GM12878 (cell line): Measurements from ENCODE around the gene CTIF. TPM values are rescaled to one million over a fixed set of nuclear protein-coding genes. Genes with fewer than 3 reads are reported as not detected.
A peak's percentile ranks its signal among the peaks of the same experiment; 100 is the strongest.

ENCODE experiments used
- CBFB ChIP-seq: IDR thresholded peaks from 2 replicates; pipeline ENCODE4 v1.6.1; 2016; ENCODE audit warnings: antibody characterized with exemption, low read depth
- CBX3 ChIP-seq: fragments of 200-600 bp; sonication (generic); IDR thresholded peaks from 2 replicates; pipeline ENCODE4 v1.6.1; 2016; ENCODE audit warnings: low read depth, borderline replicate concordance
- CHD2 ChIP-seq: IDR thresholded peaks from 2 replicates; pipeline ENCODE4 v1.6.1; 2011; ENCODE audit warnings: low read depth, low read length, improper control_type of control experiment, borderline replicate concordance
- ETV6 ChIP-seq, 2 experiments: fragments of 450-650 bp in 1 of 2; IDR thresholded peaks in 1 of 2; conservative IDR thresholded peaks in 1 of 2; 2 replicates each; pipeline ENCODE4 v1.6.1; 2014; ENCODE audit warnings: antibody characterized with exemption in 1 of 2, borderline replicate concordance in 1 of 2, low read depth in 1 of 2, mild to moderate bottlenecking in 1 of 2, moderate library complexity in 1 of 2
- HDGF ChIP-seq: fragments of 450-650 bp; IDR thresholded peaks from 2 replicates; pipeline ENCODE4 v1.6.1; 2016; ENCODE audit warnings: antibody characterized with exemption
- IKZF1 ChIP-seq: fragments of 450-650 bp; conservative IDR thresholded peaks from 2 replicates; pipeline ENCODE4 v1.6.1; 2017; ENCODE audit warnings: antibody characterized with exemption, mild to moderate bottlenecking
- KLF5 ChIP-seq: fragments of 450-650 bp; IDR thresholded peaks from 2 replicates; pipeline ENCODE4 v1.6.1; 2014; ENCODE audit warnings: mild to moderate bottlenecking; ENCODE audit not compliant: partially characterized antibody
- MYB ChIP-seq: fragments of 150-350 bp; IDR thresholded peaks from 2 replicates; pipeline ENCODE4 v1.6.1; 2014; ENCODE audit warnings: mild to moderate bottlenecking, low read depth, low read length, borderline replicate concordance
- PAX5 ChIP-seq: IDR thresholded peaks from 2 replicates; pipeline ENCODE4 v1.6.1; 2011; ENCODE audit warnings: low read depth, low read length, borderline replicate concordance
- PBX3 ChIP-seq: IDR thresholded peaks from 2 replicates; pipeline ENCODE4 v1.6.1; 2011; ENCODE audit warnings: mild to moderate bottlenecking, low read depth, low read length, moderate library complexity; ENCODE audit not compliant: insufficient replicate concordance
- PRDM15 ChIP-seq: fragments of 450-650 bp; formaldehyde crosslinking; IDR thresholded peaks from 2 replicates; pipeline ENCODE4 v1.4.0; 2020; ENCODE audit warnings: mild to moderate bottlenecking, moderate library complexity
- RFX5 ChIP-seq: IDR thresholded peaks from 2 replicates; pipeline ENCODE4 v1.6.1; 2011; ENCODE audit warnings: low read depth, low read length, improper control_type of control experiment
- SIN3A ChIP-seq: IDR thresholded peaks from 2 replicates; pipeline ENCODE4 v1.6.1; 2012; ENCODE audit warnings: low read depth, low read length, improper control_type of control experiment
- SIX5 ChIP-seq: IDR thresholded peaks from 2 replicates; pipeline ENCODE4 v1.6.1; 2011; ENCODE audit warnings: mild to moderate bottlenecking, low read depth, low read length, moderate library complexity; ENCODE audit not compliant: severe bottlenecking
- SMARCA5 ChIP-seq: fragments of 450-650 bp; IDR thresholded peaks from 2 replicates; pipeline ENCODE4 v1.6.1; 2017; ENCODE audit warnings: mild to moderate bottlenecking
- SMC3 ChIP-seq: IDR thresholded peaks from 2 replicates; pipeline ENCODE4 v1.6.1; 2011; ENCODE audit warnings: low read length, improper control_type of control experiment, borderline replicate concordance
- SRF ChIP-seq, 2 experiments: IDR thresholded peaks; 2 replicates each; pipeline ENCODE4 v1.6.1; 2011; ENCODE audit warnings: low read depth in 2 of 2, low read length in 2 of 2, mild to moderate bottlenecking in 1 of 2, moderate library complexity in 1 of 2
- TCF12 ChIP-seq: IDR thresholded peaks from 2 replicates; pipeline ENCODE4 v1.6.1; 2011; ENCODE audit warnings: low read depth, mild to moderate bottlenecking, low read length
- TCF7 ChIP-seq: IDR thresholded peaks from 2 replicates; pipeline ENCODE4 v1.6.1; 2014; ENCODE audit warnings: antibody characterized with exemption, borderline replicate concordance
- YY1 ChIP-seq: IDR thresholded peaks from 2 replicates; pipeline ENCODE4 v1.6.1; 2011; ENCODE audit warnings: low read depth, mild to moderate bottlenecking, low read length
- ZBED1 ChIP-seq: IDR thresholded peaks from 2 replicates; pipeline ENCODE4 v1.6.1; 2016; ENCODE audit warnings: borderline replicate concordance
- ZNF274 ChIP-seq: IDR thresholded peaks from one replicate; pipeline ENCODE4 v1.8.0; 2011; ENCODE audit not compliant: insufficient read length, insufficient read depth
- ZNF592 ChIP-seq: fragments of 450-650 bp; IDR thresholded peaks from 2 replicates; pipeline ENCODE4 v1.6.1; 2017; ENCODE audit warnings: mild to moderate bottlenecking, moderate library complexity
- polyA plus RNA-seq, 11 experiments: library from polyadenylated mRNA; depleted of rRNA in 4 of 11; unstranded in 6 of 11; stranded (reverse) in 5 of 11; fragments of >200 nt; fragmentation: Nextera tagmentation in 4 of 11; fragmentation: Illumina TruSeq in 1 of 11; extraction: Ambion mirVana in 4 of 11; extraction: Trizol in 1 of 11; gene quantifications; 1 replicate in 1 of 11; 2 replicates in 10 of 11; pipeline versions ENCODE4 v1.2.1 to v1.2.3, GENCODE V29; 2011 to 2016; ENCODE audit warnings: inconsistent platforms in 2 of 11, missing spikeins in 2 of 11, low read depth in 1 of 11
- total RNA-seq, 4 experiments: library from RNA; depleted of rRNA in 3 of 4; stranded (reverse); fragments of >200 nt in 3 of 4; fragmentation: Illumina TruSeq in 1 of 4; extraction: Trizol in 1 of 4; gene quantifications; 2 replicates each; pipeline versions ENCODE4 v1.2.1 to v1.2.3, GENCODE V29; 2013 to 2021

Gene CTIF
- total and polyA plus RNA-seq, 10 of the 15 experiments (the other 5 are each of a cell fraction or from before 2014, with no cell fraction given): 0.06 to 11.6 (median 2.5) TPM

GRCh38 chr18:48777026-48777743 lies 238.4 kb downstream of the CTIF start (continued):
- no peak for TF ChIP-seq ETV6 (conservative IDR thresholded peaks at IDR 0.05 in 1 of 2, IDR thresholded peaks at IDR 0.05 in 1 of 2; ENCODE audit: borderline replicate concordance in 1 of 2, low read depth in 1 of 2)
- no peak for TF ChIP-seq CHD2
- TF ChIP-seq SMARCA5: peak; percentile 60; the same call in 1 of the 2 replicates
- no peak for TF ChIP-seq CBX3
- TF ChIP-seq HDGF: peak; percentile 52; the same call in 1 of the 2 replicates
- TF ChIP-seq RFX5: no peak
- peak; percentile 81 for TF ChIP-seq TCF12
- no peak for TF ChIP-seq PAX5
- peak; percentile 78; the same call in 1 of the 2 replicates for TF ChIP-seq YY1
- TF ChIP-seq TCF7: no peak
- TF ChIP-seq MYB: no peak
- 0 out of 4 replicates have a peak, but pooled peaks of 1 of the 2 experiments have one; percentile 33 for TF ChIP-seq SRF (IDR thresholded peaks at IDR 0.05; ENCODE audit: low read depth in 2 of 2, low read length in 2 of 2)
- no peak for TF ChIP-seq SIN3A
- no peak for TF ChIP-seq PRDM15 (CRISPR knock-in tag)
- no peak for TF ChIP-seq ZBED1
- peak; percentile 58; the same call in 1 of the 2 replicates for TF ChIP-seq CBFB
- no peak for TF ChIP-seq ZNF274
- no peak for TF ChIP-seq SIX5
- TF ChIP-seq IKZF1: peak; percentile 79
- no peak for TF ChIP-seq KLF5
- no peak for TF ChIP-seq ZNF592
- peak; percentile 95 for TF ChIP-seq SMC3
- TF ChIP-seq PBX3: no peak
